Measurements from ENCODE around the gene AK5. TPM values are rescaled to one million over a fixed set of nuclear protein-coding genes. Genes with fewer than 3 reads are reported as not detected.

The AK5 gene
- total and polyA plus RNA-seq, 10 donors, result 0.33 to 16.3 (median 1.2) TPM

GRCh38 chr1:77538956-77539518 lies 257.2 kb downstream of the AK5 start:
- WGBS, 5 donors, result 67 to 94% (median 86%) methylated on average over 7 of the region's 7 CpGs
- Histone ChIP-seq H3K4me1 (peaks cover 0 to 10% (median 2%) of the 10 kb centered on the region in 6 donors), H3K27me3 (replicated peaks in 1 of 7) (no peaks in the 10 kb centered on the region), H3K36me3 (no peaks in the 10 kb centered on the region), H3K9me3 (no peaks in the 10 kb centered on the region), H3K27ac (no peak overlapping the region), H3K4me3 (no peak overlapping the region)
- intact Hi-C loops (cut with DNase I; ENCODE audit: low total_unique reads), result no loop called here
- TF ChIP-seq, protein P1, sequence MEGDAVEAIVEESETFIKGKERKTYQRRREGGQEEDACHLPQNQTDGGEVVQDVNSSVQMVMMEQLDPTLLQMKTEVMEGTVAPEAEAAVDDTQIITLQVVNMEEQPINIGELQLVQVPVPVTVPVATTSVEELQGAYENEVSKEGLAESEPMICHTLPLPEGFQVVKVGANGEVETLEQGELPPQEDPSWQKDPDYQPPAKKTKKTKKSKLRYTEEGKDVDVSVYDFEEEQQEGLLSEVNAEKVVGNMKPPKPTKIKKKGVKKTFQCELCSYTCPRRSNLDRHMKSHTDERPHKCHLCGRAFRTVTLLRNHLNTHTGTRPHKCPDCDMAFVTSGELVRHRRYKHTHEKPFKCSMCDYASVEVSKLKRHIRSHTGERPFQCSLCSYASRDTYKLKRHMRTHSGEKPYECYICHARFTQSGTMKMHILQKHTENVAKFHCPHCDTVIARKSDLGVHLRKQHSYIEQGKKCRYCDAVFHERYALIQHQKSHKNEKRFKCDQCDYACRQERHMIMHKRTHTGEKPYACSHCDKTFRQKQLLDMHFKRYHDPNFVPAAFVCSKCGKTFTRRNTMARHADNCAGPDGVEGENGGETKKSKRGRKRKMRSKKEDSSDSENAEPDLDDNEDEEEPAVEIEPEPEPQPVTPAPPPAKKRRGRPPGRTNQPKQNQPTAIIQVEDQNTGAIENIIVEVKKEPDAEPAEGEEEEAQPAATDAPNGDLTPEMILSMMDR (IDR thresholded peaks at IDR 0.05 in 8 of 11, conservative IDR thresholded peaks at IDR 0.05 in 3 of 11), result no peak
- no peak for TF ChIP-seq POLR2A (IDR thresholded peaks at IDR 0.05)
- TF ChIP-seq POLR2AphosphoS5 (IDR thresholded peaks at IDR 0.05), result no peak
- DNase-seq, result no peak

DNA sequence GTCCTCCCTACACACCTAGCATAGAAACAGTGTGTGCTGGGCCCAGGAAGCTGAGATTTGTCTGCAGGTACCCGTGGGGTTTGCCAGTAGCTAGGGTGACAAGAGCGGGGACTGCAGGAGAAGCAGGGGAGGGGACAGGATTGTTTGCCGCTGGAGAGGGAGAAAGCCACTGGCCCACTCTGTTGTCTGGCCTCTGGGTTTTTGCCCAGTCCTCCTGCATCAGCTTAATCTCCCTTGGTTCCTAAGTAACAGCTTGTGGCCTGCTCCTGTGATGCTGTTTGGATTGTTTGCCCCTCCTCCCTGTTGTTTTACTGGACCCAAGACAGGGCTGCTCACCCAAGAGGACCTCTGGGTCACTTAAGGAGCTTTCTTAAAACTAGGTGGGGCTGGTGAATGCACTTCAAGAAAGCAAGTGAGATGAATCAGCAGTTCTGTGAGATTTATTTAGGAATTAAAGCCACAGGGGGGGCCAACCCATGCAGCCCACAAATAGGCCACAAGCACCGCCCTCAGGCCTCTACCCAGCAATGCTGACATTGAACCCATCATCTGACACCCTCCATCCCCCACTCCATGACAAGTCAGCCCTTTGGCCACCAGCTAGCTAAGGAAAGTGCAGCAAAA lies 257.8 kb downstream of the AK5 start:
- no peak overlapping the region for H3K27ac ChIP-seq
- intact Hi-C loops (cut with DNase I; ENCODE audit: low total_unique reads), result no loop called here
- TF ChIP-seq, protein P1 (IDR thresholded peaks at IDR 0.05 in 8 of 11, conservative IDR thresholded peaks at IDR 0.05 in 3 of 11), result no peak
- TF ChIP-seq POLR2AphosphoS5 (IDR thresholded peaks at IDR 0.05) (no peak), POLR2A (IDR thresholded peaks at IDR 0.05) (no peak)

DNA sequence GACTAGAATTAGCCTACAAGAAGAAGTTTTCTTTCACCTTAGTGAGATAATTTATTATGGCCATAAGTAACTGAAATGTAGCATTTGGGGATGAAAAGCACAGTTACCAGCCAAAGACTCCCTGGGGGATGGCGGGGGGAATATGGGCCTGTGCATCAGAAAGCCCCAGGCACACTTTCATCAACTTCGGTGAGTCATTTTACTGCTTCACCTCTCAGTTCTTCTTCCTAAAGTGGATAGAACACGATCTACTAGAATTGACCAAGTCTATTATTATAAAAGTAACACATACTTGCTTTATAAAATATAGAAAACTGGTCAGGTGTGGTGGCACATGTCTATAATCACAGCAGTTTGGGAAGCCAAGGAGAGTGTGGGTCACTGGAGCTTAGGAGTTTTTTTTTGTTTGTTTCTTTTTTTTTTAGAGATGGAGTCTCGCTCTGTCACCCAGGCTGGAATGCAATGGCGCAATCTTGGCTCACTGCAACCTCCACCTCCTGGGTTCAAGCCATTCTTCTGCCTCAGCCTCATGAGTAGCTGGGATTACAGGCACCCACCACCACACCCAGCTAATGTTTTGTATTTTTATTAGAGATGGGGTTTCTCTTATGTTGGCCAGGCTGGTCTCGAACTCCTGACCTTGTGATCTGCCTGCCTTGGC lies 258.8 kb downstream of the AK5 start:
- TF ChIP-seq, protein P1 (IDR thresholded peaks at IDR 0.05 in 8 of 11, conservative IDR thresholded peaks at IDR 0.05 in 3 of 11), result no peak
- TF ChIP-seq POLR2A (IDR thresholded peaks at IDR 0.05) (no peak), POLR2AphosphoS5 (IDR thresholded peaks at IDR 0.05) (no peak)
- intact Hi-C loops (cut with DNase I; ENCODE audit: low total_unique reads), result no loop called here
- 71 to 80% (median 79%) methylated on average over 6 of the region's 6 CpGs for WGBS, 5 donors
- DNase-seq, result no peak
- Histone ChIP-seq H3K27ac (no peak overlapping the region), H3K4me1 (no peaks in the 10 kb centered on the region), H3K9me3 (no peaks in the 10 kb centered on the region), H3K27me3 (replicated peaks in 1 of 7) (no peaks in the 10 kb centered on the region), H3K36me3 (no peaks in the 10 kb centered on the region), H3K4me3 (no peak overlapping the region)

More for the DNA sequence above, 257.8 kb downstream of the AK5 start:
- no peak for DNase-seq
- H3K4me1 ChIP-seq, result peaks cover 0 to 4% (median 0%) of the 10 kb centered on the region in 6 donors
- 64 to 70% (median 66%) methylated on average over 4 of the region's 4 CpGs for WGBS, 5 donors
- no peaks in the 10 kb centered on the region for H3K9me3 ChIP-seq
- H3K4me3 ChIP-seq, result no peak overlapping the region
- no peaks in the 10 kb centered on the region for H3K36me3 ChIP-seq
- H3K27me3 ChIP-seq (replicated peaks in 1 of 7), result no peaks in the 10 kb centered on the region

GRCh38 chr1:77541162-77541545 lies 259.3 kb downstream of the AK5 start:
- H3K4me1 ChIP-seq, result no peaks in the 10 kb centered on the region
- H3K27me3 ChIP-seq (replicated peaks in 1 of 7), result no peaks in the 10 kb centered on the region
- no peak overlapping the region for H3K27ac ChIP-seq
- intact Hi-C loops (cut with DNase I; ENCODE audit: low total_unique reads), result no loop called here
- H3K4me3 ChIP-seq, result no peak overlapping the region
- WGBS, 5 donors, result 64 to 80% (median 68%) methylated on average over 5 of the region's 5 CpGs
- DNase-seq, result no peak
- no peaks in the 10 kb centered on the region for H3K9me3 ChIP-seq
- TF ChIP-seq, protein P1 (IDR thresholded peaks at IDR 0.05 in 8 of 11, conservative IDR thresholded peaks at IDR 0.05 in 3 of 11), result no peak
- no peak for TF ChIP-seq POLR2AphosphoS5 (IDR thresholded peaks at IDR 0.05)
- TF ChIP-seq POLR2A (IDR thresholded peaks at IDR 0.05), result no peak
- H3K36me3 ChIP-seq, result no peaks in the 10 kb centered on the region
